ENCODE results near the gene KY.
"Not testable (repeated sequence)": the region's sequence is repeated elsewhere in the genome, so short reads cannot be mapped to it uniquely, and the experiment has no call there.

KY gene

GRCh38 chr3:134601539-134602439 is 49.0 kb downstream of the KY start:
- DNase-seq (ENCODE audit: low read depth in 3 of 3) = no peak

- DNase-seq (ENCODE audit: low read depth in 3 of 3) = peak; percentile 39 to 63 (median 44)
These were observed 49.9 kb downstream of the KY start for GRCh38 chr3:134600685-134601463.

DNA sequence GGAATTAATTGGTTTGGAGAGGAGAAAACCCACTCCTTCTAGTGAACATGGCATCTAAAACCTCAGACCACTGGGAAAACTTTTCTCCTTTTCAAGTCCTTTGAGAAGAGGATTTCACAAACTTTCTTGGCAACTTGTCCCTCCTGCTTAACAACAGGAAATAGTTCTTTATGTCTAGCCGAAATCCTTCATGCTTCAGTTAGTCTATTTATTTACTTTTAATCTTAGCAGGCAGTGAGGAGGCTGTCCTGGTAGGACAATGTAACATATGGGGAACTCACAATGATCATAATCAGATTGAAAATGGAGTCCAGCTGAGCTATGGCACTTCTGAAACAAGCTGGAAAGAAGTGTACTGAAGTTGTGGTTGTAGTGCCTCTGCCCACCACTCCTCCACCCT is 50.6 kb downstream of the KY start:
- no peak for DNase-seq (ENCODE audit: low read depth in 3 of 3)

DNA sequence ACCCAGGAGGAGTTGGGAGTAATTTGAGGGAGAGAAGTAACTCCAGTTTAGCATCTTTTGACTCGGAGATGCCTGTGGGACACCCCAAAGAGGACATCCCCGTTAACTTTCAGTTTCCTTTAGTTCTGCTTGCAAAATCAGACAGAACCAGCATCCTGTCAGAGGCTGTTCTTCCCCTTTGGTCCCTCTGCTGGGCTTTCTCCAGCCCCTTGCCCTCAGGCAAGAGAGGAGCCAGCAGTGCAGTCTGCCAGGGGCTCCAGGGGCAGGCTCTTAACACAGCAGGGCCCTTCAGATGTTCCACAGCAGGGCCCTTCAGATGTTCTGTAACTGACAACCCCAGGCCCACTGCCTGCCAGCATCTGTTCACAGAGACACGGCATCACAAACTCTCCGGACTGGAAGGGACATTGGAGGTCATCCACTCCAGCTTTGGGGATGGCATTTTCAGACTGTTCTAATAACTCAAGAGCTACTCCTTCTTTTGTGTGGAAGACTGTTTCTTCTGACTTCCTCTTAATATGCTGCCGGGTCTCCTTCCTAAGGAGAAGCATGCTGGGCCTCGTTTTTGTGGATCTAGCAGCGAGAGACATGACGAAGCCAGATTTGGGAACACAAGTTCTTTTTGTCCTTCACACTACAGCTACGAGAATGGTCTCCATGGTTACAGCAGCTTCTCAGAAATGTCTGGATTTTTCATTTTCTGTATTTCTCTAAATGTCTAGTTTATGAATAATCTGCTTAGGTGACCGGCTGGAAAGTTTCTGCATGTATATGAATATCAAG is 51.9 kb downstream of the KY start:
- DNase-seq (ENCODE audit: low read depth in 3 of 3) = no peak

- DNase-seq (ENCODE audit: low read depth in 3 of 3) = no peak
These were observed 53.3 kb downstream of the KY start for GRCh38 chr3:134597390-134597970.

- not testable (repeated sequence) for DNase-seq (ENCODE audit: low read depth in 3 of 3)
These were observed 55.8 kb downstream of the KY start for GRCh38 chr3:134594986-134595385.

DNA sequence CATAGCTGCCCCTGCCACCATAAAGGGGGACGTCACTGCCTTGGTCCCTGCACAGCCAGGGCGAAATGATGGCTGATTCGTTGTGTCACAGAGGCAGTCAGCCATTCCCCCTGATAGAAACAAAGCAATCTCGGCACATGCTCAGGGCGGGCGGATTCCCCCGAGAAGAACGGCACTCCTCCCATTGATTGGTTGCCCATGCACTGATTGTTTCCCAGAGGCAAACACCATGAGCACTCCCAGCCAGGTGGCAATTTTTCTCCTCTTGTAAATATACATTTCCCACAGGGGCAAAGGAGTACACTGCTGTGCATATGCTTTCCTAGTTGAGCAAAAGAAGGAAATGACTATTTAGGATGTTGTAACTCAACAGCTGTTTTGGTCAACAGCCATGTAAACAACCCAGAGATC is 56.5 kb downstream of the KY start:
- no peak for DNase-seq (ENCODE audit: low read depth in 3 of 3)

GRCh38 chr3:134592806-134593205 is 58.0 kb downstream of the KY start:
- DNase-seq (ENCODE audit: low read depth in 3 of 3) = no peak

DNA sequence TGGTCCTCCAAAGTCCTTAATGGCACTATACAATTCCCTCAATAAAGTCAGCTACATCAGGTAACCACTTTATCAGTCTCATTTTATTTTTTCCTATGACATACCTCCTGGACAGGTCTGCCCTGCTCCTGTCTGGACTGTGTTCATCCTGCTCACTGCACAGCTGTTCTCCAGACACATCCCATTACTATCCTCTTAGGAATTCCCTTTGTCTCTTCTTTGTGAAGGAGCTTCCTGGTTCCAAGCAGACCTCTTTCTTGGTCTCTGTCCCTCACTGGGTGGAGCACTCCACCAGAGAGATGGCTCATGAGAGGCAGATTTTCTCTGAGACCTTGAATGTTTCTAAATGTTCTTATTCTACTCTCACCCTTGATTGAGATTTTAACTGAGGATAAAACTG is 60.1 kb downstream of the KY start:
- no peak for DNase-seq (ENCODE audit: low read depth in 3 of 3)

DNA sequence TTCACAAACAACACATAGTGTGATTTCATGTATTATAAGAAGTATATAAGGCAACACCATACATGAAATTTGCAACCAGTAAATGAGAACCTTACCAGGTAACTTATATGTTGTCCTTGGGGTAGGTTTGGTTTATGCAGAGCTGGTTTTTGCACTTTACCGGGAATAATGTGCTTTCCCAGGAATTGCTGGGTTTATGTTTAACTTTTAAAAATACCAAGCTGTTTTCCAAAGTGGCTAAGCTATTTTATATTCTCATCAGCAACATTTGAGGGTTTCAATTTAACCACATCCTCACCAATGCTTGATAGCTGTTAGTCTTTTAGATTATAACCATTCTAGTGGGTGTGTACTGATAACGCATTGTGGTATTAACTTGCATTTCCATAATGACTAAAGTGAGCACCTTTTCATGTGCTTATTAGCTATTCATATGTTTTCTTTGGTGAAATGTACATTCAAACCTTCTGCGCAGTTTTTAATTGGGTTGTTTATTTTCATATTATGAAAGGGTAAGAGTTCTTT is 71.6 kb downstream of the KY start:
- no peak for DNase-seq (ENCODE audit: low read depth in 3 of 3)

DNA sequence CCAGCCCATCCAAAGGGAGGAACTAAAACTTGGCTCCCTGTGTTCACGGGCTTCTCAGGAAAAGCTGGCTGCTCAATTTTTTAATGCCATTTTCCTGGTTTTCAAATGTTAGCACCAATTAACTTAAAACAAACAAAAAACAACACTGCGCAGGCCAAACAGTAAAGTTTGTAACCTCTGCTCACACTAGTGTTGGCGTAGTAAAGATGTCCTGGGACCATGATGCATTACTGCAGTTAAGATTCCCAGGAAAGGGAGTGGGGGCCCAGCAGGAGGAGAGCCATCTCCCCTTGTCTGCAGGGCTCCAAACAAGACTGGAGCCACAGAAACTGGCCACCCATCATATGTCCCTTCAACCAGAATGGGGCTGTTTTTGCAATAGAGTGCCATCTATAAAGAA is 74.0 kb downstream of the KY start:
- no peak for DNase-seq (ENCODE audit: low read depth in 3 of 3)

DNA sequence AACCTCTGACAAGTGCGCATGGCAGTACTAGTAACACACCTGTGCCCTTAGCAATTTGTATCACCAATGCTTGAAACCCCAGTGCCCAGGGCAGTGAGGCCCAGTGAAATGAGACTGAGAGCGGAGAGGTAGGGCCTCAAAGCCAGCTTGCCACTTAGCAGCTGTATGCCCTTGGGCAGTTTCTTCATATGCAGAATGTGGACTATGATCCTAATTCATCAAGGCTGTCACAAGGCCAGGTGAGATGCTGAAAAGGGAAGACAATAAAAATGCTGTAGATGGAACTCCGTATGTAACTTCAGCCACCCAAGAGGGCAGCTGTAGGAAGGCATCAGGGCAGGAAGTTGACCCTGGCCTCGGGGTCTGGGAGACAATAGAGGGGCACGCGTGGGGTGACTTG is 74.4 kb downstream of the KY start:
- no peak for DNase-seq (ENCODE audit: low read depth in 3 of 3)

DNA sequence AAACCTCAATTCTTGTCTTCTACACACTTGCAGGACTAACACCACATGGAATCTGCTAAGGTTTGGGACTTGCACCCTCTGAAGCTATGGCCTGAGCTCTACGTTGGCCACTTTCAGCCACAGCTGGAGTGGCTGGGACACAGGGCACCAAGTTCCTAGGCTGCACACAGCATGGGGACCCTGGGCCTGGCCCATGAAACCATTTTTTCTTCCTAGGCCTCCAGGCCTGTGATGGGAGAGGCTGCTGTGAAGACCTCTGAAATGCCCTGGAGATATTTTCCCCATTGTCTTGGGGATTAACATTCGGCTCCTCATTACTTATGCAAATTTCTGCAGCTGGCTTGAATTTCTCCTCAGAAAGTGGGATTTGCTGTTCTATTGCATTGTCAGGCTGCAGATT is 80.9 kb downstream of the KY start:
- not testable (repeated sequence) for DNase-seq (ENCODE audit: low read depth in 3 of 3)

DNA sequence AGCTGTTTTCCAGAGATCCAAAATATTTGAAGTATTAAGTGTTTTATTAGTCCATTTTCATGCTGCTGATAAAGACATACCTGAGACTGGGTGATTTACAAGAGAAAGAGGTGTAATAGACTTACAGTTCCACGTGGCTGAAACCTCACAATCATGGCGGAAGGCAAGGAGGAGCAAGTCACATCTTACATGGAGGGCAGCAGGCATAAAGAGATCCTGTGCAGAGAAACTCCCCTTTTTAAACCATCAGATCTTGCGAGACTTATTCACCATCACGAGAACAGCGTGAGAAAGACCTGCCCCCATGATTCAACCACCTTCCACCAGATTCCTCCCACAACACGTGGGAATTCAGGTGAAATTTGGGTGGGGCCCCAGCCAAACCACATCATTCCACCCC is 82.0 kb downstream of the KY start:
- no peak for DNase-seq (ENCODE audit: low read depth in 3 of 3)

DNA sequence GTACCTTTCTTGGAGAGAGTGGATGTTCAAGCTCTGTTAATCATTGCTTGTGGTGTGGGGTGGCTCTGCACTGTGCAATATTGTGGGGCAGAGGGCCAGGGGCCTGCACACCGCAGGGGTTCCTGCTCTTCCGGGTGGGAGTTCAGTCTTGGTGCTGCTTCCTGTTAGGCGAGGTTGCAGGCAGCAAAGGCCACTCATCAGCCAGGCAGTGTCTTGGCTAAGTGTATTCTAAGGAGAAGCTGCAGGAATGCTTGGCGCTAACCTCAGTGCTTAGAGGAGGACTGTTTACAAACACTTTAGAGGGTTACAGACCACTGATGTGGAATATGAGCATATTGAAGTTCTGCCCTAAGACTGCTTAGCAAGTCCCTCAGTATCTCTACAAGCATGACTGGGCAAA is 83.2 kb downstream of the KY start:
- no peak for DNase-seq (ENCODE audit: low read depth in 3 of 3)

GRCh38 chr3:134564991-134565390 is 85.8 kb downstream of the KY start:
- DNase-seq (ENCODE audit: low read depth in 3 of 3) = no peak

DNA sequence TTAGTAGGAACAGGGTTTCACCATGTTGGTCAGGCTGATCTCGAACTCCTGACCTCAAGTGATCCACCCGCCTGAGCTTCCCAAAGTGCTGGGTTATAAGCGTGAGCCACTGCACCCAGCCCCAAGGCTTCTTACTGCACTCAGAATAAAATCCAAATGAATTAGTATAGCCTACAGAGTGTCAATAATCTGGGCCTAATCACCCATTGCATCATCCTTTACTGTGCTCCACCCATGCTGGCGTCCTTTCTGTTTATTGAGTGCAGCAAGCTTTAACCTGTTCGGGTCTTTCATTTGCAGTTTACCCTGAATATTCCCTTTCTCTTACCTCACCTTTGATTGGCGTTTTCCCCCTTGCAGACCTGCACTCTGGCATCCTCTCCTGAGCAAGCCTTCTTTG is 87.2 kb downstream of the KY start:
- DNase-seq (ENCODE audit: low read depth in 3 of 3) = no peak

- no peak for DNase-seq (ENCODE audit: low read depth in 3 of 3)
These were observed 88.8 kb downstream of the KY start for GRCh38 chr3:134562055-134562454.

GRCh38 chr3:134559591-134559990 is 91.2 kb downstream of the KY start:
- DNase-seq (ENCODE audit: low read depth in 3 of 3) = no peak

All from stimulated activated CD4-positive, alpha-beta T cell treated with anti-CD3 and anti-CD28 coated beads, TNF-alpha, amount 100 ng/mL, for 48 hours (primary cell).